HG03280 (cell line): ENCODE results near the gene AMBRA1.

Experiments
- ATAC-seq: cut with Tn5 transposase; IDR thresholded peaks from one replicate; pipeline ENCODE4 v1.9.1; 2021; ENCODE audit warnings: mild to moderate bottlenecking, moderate library complexity; ENCODE audit not compliant: unreplicated experiment

AMBRA1 gene

DNA sequence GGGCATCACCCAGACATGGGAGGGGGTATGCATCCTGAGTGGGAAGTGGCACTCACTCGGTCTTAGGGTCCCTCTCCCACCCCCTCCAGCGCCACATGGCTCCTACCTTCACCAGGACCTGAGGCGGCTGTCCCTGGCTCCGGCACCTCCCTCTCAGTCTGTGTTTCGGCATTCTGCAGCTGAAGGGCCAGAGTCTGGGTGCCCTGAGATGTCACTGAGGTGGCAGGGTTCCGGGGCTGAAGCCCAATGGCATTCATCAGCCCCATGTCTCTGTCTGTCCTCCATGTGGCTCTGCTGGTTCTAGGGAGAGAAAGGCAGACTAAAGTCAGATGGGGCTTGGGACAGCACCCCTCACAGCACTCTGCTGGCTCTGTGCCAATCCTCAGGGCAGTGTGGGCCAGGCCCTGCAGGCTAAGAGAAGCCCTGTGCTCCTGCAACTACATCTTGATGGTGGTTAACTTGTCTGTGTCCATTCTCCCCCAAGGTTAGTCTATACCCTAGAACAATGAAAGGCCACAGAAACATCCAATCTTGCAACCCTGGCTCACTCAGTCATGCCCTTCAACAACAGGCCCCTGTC, 185.3 kb downstream of the AMBRA1 start:
- no peak for ATAC-seq

DNA sequence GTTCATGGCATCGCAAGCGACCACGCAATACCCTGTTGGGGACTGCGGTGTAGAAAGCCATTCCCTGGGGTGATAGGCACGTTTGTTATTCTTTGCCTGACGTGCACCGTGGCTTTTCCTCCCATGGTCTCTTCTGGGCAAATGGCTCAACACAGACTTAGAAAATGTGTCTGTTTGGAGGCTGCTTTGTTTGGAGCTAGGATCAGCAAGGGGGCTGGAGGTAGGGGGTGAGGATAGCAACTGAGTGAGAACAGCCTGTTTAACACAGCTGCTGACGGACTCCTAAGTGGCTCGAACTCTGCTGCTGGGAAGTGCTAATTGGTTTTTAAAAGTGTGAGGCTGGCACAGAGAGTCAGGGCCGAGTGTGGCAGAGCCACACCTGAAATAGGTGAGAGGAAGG, 186.2 kb downstream of the AMBRA1 start:
- ATAC-seq = no peak

DNA sequence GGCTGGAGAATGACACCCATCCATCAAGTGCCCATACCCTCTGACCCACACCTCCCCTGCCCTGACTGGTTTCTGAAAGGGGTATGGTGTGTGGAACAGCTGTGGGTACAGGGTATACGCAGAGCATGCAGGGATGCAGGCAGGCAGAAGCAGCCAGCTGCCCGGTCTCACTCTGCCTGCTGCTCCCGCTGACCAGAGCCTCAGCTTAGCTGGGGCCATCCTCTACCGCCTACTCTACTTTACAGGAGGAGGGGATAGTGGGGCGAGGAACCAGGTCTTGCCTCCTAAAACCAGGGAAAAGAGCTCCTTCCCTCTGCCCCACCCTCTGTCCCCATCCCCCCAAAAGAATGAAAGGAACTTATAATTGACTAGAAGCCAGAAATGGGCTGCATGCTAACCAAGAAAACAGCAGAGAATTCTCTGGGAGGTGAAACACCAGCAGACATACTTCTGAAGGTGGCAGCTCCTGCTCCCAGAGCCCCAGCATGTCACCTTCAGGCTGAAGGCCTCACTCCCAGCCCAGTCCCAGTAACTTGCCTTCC, 189.3 kb downstream of the AMBRA1 start:
- no peak for ATAC-seq

DNA sequence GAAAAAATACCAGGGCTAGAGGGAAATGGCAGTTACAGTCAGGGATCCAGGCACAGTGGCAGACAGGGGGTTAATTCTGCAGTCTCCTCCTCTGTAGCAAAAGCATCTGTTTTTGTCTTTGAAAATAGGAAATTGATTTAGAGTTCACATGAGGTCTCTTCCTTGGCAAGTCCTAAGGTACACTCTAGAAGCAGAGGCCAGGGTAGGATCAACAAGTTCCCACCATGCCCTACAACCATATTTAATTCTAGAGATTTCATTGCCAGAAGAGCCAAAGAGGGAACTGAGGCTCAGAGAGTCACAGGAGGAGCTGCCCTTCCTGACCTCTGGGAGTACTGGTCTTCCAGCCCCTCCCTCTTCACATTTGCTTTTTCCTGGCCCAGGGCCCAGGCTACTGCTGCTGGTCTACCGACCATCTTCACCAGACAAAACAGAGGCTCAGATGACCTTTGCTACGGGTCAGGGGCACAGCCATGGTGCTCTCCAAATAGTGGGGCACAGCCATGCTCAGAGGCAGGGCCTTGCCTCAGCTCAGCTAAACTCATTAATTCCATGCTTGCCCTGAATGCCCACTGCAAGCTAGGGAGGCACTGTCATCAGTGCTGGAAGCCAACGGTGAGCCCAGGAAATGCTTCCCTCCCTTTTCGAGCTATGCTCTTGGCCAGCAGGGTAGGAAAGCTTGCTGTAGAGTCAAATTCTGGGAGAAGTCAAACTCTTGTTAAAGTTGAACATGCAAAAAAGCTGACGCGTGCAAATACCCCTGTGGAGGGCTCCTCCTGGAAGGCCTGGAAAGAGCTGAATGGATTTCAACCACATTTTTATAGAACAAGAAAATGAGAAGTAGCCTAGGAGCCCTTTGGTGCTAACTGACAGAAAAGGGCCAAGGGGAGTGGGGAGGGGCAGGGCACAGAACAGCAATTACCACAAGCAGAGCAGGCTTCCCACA, 190.6 kb downstream of the AMBRA1 start:
- ATAC-seq = no peak

DNA sequence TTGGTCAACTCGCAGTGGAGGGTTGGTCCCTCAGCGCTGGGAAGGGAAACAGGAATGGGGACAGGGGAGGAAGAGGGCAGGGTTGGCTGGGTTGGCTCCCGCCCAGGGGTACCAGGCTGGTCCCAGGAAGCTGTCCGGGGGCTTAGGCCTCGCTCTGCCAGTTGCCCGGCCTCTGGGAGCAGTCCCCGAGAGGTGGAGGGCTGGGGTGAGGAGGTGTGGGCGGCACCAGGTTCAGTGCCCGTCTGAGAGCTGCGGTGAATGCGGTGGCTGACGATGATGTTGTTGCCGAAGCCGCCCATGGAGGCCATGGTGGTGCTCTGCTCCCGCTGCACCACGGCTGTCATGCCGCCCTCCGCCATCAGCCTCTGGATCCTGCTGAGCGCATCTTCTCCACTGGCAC, 196.3 kb downstream of the AMBRA1 start:
- ATAC-seq = no peak

DNA sequence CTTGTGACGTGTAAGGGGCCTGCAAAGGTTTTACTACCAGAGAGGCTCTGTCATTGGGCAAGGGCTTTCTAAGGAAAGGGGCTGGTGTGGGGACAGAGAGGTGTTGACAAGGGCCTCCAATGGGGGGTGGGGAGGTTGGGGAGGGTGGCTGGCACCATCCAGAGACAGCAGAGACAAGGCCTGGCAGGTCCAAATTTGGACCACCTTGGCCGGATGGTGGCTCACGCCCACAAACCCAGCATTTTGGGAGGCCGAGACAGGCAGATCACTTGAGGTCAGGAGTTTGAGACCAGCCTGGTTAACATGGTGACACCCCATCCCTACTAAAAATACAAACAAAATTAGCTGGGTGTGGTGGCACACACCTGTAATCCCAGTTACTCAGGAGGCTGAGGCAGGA, 200.1 kb downstream of the AMBRA1 start:
- ATAC-seq = no peak

DNA sequence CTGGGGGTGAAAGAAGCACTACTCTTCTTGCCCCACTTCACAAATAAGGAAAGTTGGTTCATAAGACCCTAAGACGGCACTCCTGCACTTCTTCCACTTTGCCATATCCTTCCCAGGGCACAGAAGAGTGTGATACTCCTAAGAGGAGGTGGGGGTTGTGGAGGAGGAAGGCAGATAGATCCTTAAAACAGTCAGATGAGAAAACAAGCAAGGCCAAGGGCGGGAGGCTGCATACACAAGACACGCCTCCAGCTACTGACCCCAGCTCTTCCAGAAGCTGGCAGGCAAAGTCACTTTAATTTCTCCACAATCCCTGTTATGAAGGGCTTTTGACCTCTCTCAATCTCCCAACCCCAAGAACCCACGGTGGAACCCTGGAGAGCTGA, 200.6 kb downstream of the AMBRA1 start:
- no peak for ATAC-seq

DNA sequence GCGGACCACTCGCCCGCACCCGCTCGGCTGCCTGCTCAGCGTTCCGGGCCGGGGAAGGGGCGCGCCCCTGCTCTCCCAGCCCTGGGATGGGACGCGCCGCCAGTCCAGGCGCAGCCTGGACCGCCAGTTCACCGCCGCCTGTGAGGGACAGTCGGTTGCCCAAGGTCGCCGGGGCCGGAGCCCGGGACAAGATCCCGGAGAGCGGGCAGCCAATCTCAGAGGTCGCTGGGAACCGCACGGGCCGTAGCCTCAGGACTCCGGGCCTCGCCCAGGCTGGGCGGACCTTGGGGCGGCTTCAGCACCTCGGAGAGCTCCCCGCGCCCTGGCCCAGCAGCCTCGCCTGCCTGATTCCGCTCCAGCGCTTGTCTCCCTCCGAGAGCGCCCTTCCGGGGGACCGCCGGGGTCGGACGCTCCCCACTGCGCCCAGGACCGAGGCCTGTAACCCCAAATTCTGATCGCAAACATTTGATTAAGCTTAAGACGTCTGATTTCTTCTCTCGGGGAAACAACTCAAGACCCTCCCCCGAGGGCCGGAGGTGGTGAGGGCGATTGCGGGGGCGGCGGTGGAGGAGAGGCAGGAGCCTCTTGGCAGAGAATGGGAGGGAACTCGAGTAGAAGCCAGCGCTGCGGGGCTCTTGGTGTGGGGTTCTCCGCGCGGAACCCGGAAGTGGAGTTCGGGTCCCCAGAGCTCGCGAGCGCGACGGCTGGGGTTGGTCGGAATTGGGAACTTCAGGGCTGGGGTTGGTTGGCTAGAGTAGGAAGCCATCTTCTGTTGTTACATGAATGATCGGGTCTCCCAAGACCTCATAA, 201.2 kb downstream of the AMBRA1 start:
- ATAC-seq = peak; percentile 65

DNA sequence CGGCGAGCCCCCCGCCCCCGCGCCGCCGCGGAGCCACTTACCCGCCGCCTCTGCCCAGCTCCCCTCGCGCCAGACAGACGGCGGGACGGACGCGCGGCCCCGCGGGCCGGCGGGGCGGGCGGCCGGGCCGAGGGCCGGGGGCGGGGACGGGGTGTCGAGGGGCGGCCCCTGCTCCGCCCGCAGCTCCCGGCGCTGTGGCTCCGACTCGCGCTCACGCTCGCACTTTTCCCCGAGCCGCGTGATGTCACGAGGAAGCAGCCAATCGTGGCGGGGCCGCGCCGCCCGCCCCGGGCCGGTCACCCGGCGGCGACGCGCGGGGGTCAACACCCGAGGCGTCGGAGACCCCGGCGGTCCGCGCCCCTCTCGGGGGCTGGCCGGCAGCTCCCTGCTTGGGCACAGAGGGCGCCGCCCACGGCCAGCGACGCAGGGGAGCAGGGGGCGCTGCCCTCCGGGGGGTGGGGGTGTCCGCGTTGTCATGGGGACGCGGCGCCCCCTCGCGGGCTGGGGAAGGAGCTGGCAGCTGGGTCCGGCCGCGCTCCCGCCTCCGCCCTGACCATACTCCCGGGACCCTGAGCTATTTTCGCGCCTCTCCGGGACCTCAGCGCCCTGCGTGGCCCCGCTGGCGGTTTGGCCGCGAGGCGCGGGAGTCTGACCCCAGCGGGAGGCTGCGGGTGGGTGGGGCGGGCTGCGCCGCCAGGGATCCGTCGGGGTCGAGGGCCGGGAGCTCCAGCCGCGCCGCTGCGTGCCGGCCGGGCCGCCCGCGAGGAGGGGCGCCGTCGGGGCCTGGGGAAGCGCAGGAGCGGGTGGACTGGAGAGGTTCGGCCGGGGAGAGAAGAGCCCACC, 202.0 kb downstream of the AMBRA1 start, which contains the start of gene CHRM4:
TSS of gene CHRM4 (minus strand) at position 199 of the 843 bp plus-strand sequence. CDS start 5,219 bp downstream, outside the sequence.
- ATAC-seq = no peak

DNA sequence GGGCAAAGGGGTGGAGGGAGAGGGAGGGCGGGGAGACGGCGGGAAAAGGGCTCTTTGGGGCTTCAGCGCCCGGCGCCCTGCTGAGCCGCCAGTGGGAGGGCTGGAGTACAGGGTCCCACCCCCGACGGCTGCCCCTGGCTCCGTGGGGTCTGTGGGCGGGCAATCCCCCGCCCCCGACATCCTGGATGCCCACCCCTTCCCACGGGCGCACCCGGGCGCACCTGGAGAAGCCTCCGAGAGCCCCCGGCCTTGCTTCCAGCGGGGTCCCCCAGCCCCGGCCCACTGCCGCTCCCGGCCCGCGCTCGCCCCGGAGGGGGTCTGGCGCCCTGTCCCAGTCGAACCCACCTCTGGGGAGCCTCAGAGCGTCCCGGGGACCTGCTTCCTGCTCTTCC, 202.6 kb downstream of the AMBRA1 start:
- no peak for ATAC-seq

DNA sequence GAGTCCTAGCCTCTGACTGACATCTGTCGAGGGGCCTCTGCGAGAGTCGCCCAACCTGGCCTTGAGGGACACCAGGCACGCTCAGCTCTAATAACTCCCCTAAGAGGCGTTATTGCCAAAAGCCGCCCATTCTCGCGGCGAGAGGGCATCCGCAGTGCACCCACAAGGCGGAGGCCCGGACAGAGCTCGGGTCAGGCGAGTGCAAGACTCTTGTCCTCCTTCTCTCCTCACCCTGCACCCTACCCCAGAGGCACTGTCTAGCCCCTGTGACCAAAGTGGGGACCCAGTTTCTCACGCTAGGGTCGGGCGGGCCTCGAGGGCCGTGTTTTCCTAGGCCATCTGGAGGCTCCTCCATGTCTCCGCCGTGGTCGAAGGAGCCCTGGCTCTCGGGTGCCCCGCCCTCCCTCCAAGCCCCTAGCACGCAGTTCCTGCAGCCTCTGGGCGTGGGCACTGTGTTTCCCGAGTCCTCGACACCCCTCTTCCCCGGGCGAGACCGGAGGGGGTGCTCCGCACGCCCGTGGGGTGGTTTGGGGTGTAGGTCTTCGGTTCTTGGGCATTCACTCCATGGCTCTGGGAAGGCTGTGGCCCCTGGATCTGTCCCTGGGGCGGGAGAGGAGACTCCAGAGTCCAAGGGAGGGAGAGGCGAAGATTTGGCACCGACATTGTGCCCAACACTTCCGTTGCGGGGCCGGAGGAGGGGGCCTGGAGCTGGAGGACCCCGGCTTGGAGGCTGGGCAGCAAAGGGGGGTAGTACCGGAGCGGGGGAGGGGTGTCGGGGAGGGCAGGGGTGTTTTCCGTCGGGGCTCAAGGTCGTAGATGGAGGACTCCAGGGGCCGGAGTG, 203.3 kb downstream of the AMBRA1 start:
- no peak for ATAC-seq

DNA sequence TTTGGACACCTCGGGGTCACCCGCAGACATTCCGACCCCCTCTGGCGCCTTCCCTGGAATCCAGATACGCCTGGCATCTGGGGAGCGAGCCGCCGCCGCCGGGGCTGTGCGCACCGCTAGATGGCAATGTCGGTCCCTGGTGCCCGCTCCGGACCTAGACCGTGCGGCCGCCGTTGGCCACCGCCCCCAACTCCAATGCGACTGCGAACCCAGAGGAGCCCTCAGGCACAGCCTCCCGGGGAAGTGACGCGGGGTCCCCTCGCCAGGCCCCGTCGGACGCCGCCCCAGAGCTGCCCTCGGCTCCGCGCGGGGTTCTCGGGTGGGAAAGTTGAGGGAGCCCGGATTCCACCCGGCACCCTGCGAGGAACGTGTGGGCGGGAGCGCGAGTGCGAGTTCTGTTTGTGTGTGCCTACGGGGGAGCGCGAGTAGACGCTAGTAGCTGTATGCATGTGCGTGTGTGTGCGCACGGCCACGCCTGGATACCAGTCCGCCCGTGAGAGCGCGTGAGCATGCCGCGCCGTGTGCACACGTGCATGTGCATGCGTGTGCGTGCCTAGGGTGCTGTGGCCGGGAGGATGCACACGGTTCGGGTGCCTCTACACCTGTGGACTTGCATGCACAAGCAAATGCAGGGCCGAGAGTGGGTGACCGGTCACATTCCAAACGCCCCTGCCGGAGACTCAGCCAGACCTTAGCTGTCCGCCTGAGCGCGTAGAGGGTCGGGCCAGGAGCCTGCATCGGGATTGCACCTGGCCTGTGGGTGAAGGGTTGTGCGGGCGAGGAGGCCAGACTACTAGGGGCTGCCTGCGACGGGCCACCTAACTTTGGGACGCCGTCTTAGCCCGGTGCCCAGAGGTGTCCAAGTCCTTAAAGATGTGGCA, 204.1 kb downstream of the AMBRA1 start:
- ATAC-seq = peak; percentile 54

DNA sequence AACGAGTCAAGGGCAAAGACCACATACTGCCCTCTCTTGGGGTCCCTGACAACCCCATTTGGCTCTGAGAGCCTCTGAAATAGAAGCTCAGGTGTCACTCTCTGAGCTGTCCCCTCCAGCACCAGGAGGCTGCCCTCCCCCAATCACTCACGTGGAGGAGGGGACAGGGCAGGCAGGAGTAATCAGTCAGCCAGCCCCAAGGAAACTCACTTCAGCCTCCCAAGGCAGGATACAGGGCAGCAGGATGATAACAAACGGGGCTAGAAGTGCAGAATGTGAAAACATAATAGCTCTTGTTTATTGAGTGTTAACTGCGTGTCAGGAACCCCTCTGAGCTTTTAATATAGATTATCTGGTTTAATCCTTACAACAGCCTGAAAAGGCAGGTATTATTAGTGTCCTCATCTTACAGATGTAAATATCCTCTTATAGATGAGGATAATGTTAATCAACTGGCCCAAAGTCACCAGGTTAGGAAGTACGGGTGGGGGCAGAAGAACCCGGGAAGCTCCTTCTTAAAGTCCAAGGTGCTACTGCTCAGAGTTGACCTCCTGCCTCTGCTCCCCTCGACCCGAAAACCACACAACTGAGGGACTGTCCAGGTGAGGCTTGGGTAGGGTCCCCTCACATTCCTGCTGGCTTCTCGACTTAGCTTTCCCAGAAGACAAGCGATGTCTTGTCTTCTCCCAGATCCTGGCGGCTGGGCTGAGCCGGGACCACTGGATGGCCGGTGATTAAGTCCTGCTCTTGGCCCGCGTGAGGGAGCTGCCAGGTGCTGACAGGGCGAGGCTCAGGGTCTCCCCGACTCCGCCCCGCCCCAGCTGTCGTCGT, 205.0 kb downstream of the AMBRA1 start:
- ATAC-seq = no peak

DNA sequence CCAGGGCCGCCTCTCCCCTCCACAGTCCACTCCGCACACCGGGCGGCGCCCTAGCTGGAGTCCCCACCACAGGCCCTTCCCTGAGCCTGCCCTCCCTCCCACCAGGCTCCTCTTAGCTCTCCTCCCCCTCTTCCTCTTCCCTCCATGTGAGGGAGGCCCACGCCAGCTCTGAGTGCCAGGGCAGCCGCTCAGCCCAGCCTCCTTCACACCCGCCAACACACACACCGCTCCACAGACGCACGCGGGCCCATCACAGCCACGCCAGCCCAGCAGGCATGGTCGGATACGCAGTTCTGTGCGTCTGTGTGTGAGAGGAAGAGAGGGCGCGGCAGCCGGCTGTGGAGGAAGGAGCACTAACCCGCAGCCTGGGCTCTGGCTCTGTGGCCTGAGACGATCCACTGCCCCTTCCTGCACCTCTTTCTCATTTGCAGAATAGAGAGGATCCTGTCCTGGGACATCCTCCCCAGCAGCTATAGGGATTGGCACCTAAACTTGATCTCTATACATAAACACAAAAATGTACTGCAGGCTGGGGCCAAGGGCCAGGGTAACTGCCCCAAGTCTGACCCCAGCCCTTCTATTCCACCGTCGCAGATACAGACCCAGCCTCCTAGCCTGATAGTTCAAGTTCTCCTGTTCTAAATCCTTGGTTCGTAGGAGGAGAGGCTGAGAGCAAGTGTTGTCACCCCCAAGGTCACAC, 205.8 kb downstream of the AMBRA1 start:
- no peak for ATAC-seq

DNA sequence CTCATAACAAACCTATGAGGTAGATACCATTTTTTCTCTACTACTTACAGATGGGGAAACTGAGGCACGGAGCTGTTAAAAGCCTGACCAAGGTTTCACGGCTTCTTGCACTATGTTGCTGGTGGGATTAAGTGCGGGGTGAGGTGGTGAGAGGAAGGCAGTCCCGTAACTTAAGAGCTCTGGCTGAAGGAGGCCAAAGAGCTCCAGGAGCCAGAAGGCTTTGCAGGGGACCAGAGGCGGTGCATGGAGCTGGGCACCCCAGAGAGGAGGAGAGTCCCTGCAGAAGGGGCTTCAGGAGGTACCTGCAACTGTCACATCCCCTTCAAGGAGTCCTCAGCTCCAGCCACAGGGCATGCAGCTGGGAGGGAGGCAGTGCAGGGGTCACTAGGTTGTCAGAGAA, 206.4 kb downstream of the AMBRA1 start:
- ATAC-seq = no peak

DNA sequence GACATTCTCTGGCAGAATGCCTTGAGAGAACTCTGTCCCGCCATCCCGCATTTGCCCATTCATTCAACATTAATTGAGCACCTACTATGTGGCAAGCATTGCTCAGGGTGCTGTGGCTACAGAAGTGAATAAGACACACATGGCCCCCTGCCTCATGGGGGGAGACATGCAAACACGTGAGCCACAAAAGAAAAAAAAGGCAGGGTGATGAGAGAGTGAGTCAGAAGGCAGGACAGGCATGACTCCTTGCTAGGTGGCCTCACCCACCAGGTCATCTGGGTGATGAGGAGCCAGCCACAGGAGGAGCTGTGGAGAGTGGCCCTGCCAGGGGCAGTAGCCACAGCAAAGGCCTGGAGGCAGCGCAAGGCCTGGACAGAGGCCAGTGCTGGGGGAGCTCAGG, 207.1 kb downstream of the AMBRA1 start:
- ATAC-seq = no peak

DNA sequence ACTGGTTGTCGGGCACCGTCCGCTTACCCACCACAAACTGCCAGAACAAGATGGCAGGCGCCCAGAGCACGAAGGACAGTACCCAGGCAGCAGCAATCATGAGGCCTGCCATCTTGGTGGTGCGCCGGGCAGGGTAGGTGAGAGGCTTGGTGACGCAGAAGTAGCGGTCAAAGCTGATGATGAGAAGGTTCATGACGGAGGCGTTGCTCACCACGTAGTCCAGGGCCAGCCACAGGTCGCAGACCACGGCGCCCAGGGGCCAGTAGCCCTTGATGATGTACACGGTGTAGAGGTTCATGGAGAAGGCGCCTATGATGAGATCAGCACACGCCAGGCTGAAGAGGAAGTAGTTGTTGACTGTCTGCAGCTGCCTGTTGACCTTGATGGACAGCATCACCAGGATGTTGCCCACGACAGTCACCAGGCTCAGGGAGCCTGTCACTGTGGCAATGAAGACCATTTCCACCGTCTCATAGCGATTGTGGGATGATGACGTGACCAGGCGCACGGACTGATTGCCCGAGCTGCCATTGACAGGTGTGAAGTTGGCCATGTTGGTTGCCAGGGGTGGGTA, 207.7 kb downstream of the AMBRA1 start:
- no peak for ATAC-seq
